NCI-H1105 treated with DMSO at 0.1 percent for 48 hours (cell line): Measurements from ENCODE around the gene STPG4.
"Not testable (repeated sequence)": the region's sequence is repeated elsewhere in the genome, so short reads cannot be mapped to it uniquely, and the experiment has no call there.

Experiments
- DNase-seq: peaks from one replicate; lab custom pipeline; 2025; lab: John Stamatoyannopoulos, UW

Gene STPG4

DNA sequence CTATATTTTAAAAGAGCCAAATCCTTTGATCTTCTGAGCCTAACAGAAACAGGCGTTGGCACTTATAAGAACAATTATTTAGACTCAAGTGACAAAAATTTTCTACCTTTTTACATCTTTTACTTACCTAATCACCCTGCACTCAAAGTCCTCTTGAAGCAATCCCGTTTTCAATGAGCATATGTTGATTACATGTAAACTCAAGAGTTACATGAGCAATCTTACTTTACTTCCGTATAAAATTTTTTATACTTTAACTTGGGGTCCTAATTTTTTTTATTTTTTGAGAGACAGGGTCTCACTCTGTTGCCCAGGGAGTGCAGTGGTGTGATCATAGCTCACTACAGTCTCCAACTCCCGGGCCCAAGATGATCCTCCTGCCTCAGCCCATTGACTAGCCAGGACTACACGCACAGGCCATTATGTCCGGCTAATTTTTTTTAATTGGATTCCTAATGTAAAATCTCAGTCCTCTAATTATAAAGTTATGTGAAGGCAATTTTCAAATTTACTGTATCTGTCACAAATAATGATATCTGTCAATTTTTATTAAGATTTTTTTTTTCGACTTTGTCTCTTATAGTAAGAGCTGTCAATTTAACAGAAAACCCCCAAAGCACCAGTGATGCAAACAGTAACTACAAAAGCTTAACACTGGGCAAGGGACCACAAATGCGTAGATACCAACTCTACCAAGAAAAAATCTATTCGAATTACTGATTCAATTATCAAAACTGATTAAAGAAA lies 19.1 kb upstream of the STPG4 start:
- DNase-seq = no peak

- DNase-seq = no peak
Measured at GRCh38 chr2:47172922-47173695, 18.0 kb upstream of the STPG4 start.

DNA sequence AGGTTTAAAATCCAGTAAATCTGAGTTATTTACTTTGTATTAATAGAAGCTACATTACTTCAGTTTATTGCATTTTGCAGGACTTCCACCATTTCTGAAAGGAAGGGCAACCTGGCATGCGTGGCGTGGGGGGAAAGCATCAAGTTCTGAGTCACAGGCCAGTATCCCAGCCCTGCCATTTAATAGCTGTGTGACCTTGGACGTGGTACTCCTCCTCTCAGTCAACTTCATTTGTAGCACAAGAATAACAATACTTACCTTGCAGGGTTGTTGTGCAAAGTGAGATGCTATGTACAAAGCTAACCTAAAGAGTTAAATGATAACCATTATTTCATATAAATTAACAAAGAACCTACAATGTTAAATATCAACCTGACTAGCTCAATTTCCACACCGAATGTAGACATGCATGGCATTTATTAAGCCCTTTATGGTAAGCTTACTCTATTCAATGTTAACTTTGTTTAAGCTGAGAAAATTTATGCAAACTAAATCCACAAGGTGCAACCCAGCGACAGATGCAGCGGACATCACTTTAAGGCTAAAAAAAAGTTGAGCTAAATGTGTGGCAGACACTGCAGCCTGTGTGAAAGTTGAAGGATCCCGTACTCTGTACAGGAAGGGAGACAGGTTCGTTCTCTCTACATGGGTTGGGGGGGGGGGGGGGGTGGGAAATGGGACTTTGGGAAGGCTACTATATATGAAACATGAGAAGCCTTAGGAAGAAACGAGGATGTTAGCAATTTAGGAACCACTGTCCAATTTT lies 17.2 kb upstream of the STPG4 start:
- DNase-seq = no peak

DNA sequence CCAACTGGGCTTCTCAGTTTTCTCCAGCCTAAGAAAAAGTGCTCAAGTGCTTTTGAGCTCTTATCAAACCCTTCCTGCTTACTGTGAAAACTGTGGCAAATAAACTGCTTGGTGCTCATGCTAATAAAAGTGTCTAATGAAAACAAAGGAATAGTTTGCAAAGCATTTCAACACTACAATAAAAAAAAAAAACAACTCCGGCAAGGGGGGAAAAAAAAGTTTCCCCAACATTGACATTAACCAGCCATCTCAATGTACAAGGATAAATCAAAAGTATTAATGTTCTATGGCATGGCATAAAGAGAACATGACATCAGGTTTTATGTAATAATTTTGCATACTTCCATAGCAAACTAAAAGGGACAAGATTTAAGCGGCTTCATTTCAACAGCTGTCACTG lies 14.7 kb upstream of the STPG4 start:
- DNase-seq = no peak

DNA sequence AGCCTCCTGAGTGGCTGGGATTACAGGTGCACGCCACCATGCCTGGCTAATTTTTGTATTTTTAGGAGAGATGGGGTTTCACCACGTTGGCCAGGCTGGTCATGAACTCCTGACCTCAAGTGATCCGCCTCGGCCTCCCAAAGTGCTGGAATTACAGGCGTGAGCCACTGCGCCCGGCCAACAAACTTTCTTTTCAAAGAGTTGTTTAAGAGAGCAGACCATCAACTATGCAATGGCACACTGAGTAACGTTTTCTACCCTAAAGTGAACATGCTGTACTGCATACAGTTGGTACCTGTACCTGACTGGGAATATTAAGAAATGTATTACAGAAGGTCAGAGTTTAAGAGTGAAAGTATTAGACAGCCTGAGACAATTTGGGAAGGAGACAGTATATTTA lies 13.8 kb upstream of the STPG4 start:
- not testable (repeated sequence) for DNase-seq

GRCh38 chr2:47167149-47167548 lies 12.0 kb upstream of the STPG4 start:
- no peak for DNase-seq

DNA sequence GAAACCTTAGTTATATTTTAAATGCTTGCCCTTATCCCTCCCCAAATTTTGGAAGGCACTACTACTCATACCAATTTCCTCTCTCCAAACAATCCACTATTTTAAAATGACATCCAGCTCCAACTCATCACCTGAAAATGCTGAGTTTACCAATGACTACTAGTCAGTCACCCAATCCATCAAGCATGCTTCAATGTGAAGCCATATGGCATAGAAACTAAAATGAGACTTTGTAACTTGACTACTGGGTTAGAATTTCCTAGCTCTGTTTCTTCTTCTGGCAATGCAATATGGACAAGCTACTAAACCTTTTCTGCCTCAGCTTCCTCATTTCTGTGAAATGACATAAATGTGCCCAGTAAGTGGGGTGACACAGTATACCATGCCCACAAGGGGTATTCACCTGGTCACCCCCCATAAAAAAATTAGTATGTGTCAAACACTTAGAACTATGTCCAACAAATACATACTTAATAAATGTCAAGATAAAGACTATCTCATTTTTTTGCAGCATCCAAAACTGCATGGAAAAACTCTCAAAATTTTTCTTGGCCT lies 10.0 kb upstream of the STPG4 start:
- DNase-seq = no peak

GRCh38 chr2:47162780-47163179 lies 7.7 kb upstream of the STPG4 start:
- no peak for DNase-seq

GRCh38 chr2:47161475-47161874 lies 6.4 kb upstream of the STPG4 start:
- DNase-seq = no peak

- no peak for DNase-seq
Measured at GRCh38 chr2:47160660-47161059, 5.6 kb upstream of the STPG4 start.

GRCh38 chr2:47160211-47160610 lies 5.1 kb upstream of the STPG4 start:
- no peak for DNase-seq

DNA sequence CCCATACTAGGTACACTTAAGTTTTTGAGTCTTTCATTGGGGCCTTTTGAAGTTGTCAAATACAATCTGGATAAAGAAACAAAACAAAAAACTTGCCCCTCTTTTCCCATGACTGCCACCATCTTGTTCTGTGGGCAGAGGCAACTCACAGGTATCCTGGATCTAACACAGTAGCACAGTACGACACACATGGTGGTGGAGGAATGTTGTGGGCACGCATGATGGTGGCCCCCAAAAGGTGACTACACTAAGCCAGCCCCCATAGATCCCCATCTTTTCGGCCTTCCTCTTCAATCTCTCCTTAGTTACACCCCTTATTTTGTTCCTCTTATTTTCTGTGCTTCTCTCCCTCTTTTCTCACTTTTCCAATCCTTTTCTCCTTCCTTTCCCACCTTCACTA lies 4.5 kb upstream of the STPG4 start:
- no peak for DNase-seq

DNA sequence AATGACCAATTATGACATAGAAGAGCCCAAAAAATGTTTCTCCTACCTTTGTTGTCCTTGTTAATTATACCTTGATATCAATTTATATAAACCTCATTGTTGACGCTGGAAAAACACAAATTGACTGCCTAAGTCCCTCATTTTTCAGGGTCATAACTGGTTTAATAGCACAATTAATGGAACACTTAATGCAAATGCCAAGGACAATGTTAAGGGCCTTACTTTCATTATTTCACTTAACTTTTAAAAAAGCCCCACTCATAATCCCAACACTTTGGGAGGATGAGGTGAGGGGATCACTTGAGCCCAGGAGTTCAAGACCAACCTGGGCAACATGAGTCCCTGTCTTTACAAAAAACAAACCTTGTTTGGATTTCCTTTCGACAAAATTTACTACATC lies 3.5 kb upstream of the STPG4 start:
- no peak for DNase-seq

GRCh38 chr2:47152803-47153202 lies 2.3 kb downstream of the STPG4 start:
- no peak for DNase-seq

- no peak for DNase-seq
Measured at GRCh38 chr2:47150175-47150574, 4.9 kb downstream of the STPG4 start.

DNA sequence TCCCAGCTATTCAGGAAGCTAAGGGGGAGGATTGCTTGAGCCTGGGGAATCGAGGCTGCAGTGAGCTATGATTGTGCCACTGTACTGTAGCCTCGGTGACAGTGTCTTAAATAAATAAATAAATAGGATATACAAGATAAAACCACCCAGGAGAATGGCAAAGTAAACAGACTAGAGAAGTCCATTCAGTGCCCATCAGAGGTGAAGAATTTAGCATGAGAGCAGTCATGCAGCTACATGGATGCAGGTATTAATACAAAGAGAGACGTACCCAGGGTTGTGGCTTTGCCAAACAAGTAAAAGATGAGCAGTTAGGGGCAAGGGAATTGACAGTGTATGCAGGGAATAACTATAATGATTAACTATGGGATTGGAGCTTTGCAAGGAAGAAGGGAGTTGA lies 8.1 kb downstream of the STPG4 start:
- no peak for DNase-seq

DNA sequence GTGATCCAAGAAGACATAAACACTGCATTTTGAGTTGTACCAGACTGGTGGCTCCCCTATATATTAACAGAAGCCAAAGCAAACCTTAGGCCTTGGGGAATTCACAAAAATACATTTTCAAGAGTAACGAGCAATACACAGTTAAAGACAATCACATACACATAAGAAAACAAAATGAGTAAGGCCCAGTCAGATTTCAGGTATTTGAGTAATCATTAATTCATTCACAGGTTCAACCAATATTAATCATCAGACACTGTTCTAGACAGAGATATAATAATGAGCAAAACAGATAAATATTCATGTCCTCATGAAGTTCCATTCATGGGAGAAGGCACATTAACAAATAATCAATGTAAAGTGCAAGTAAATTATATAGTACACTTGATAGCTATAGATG lies 9.6 kb downstream of the STPG4 start:
- no peak for DNase-seq

- DNase-seq = no peak
Measured at GRCh38 chr2:47141520-47141919, 13.6 kb downstream of the STPG4 start.

DNA sequence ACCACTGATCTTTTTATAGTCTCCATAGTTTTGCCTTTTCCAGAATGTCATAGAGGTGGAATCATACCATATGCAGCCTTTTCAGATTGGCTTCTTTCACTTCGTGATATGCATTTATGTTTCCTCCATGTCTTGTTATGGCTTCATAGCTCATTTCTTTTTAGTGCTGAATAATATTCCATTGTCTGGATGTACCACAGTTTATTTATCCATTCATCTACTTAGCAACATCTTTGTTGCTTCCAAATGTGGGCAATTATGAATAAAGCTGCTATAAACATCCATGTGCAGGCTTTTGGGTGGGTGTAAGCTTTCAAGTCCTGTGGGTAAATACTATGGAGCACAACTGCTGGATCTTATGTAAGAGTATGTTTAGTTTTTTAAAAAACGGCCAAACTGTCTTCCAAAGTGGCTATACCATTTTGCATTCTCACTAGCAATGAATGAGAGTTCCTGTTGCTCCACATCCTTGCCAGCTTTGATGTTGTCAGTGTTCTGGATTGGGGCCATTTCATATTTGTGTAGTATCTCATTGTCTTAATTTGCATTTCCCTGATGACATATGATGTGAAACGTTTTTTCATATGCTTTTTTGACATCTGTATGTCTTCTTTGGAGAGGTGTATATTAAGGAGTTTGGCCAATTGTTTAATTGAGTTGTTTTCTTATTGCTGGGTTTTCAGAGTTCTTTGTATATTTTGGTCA lies 20.6 kb downstream of the STPG4 start:
- no peak for DNase-seq

GRCh38 chr2:47133046-47133445 lies 22.1 kb downstream of the STPG4 start:
- no peak for DNase-seq

DNA sequence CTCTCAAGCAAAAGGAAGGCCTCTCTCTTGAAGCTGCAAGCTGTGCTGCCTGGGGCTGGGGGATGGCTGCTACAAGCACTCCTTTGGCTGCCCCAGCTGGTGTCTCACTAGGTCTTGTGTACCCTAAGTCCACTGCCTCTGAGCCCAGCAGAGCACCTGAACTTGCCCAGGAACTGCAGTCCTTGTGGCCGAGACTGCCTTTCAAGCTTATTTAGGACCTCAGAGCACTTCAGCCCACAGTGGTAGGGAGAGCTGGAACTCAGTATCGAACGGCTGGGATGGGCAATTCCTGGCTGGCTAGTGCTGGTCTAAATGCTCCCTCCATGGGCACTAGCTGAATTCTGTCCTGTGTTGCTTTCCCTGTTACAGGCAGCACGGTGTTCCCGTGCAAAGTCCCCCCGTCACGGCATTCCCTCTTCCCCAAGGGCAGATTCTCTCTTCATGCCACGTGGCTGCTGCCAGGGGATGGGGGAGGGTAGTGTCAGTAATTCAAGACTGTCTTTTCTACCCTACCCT lies 25.9 kb downstream of the STPG4 start:
- no peak for DNase-seq

DNA sequence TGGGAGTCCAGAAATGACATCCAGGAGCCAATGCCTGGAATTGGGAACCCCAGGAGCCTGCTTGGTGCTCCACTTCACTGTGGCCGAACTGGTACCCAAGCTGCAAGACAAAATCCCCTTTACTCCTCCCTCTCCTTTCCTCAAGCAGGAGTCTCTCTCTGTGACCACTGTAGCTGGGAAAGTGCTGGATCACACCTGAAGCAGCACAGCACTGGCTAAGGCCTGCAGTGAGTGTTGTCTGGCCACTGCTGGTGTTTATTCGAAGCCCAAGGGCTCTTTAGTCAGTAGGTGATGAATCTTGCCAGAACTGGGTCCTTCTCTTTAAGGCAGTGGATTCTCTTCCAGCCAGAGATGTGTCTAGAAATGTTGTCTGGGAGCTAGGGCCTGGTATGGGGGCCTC lies 26.4 kb downstream of the STPG4 start:
- no peak for DNase-seq
